ENCODE data around the gene SLC15A4. TPM values are rescaled to one million over a fixed set of nuclear protein-coding genes. Genes with fewer than 3 reads are reported as not detected.

The SLC15A4 gene
- total RNA-seq, 1 donor from 2014 or later = 34.0 TPM

GRCh38 chr12:128767518-128767917 is 56.2 kb downstream of the SLC15A4 start:
- H3K4me1 Mint-ChIP-seq (ENCODE audit: low read depth) = no peaks in the 10 kb centered on the region
- no peak overlapping the region for H3K4me3 Mint-ChIP-seq (ENCODE audit: unreplicated experiment)
- DNase-seq (ENCODE audit: low spot score) = no peak
- H3K9me3 Mint-ChIP-seq (ENCODE audit: low read depth) = no peaks in the 10 kb centered on the region
- no peaks in the 10 kb centered on the region for H3K36me3 Mint-ChIP-seq (ENCODE audit: low read depth)
- no peak for TF ChIP-seq CTCF (IDR thresholded peaks at IDR 0.05)
- H3K27ac Mint-ChIP-seq (ENCODE audit: unreplicated experiment) = no peak overlapping the region
- peaks cover 46% of the 10 kb centered on the region for H3K27me3 Mint-ChIP-seq (ENCODE audit: low read depth)

- no peak for DNase-seq (ENCODE audit: low spot score)
- no peak overlapping the region for H3K4me3 Mint-ChIP-seq (ENCODE audit: unreplicated experiment)
- no peaks in the 10 kb centered on the region for H3K36me3 Mint-ChIP-seq (ENCODE audit: low read depth)
- no peak overlapping the region for H3K27ac Mint-ChIP-seq (ENCODE audit: unreplicated experiment)
- H3K9me3 Mint-ChIP-seq (ENCODE audit: low read depth) = no peaks in the 10 kb centered on the region
- TF ChIP-seq CTCF (IDR thresholded peaks at IDR 0.05) = no peak
- no peaks in the 10 kb centered on the region for H3K4me1 Mint-ChIP-seq (ENCODE audit: low read depth)
- H3K27me3 Mint-ChIP-seq (ENCODE audit: low read depth) = peaks cover 43% of the 10 kb centered on the region
These were observed 56.8 kb downstream of the SLC15A4 start for GRCh38 chr12:128766738-128767501.

GRCh38 chr12:128763395-128763794 is 60.4 kb downstream of the SLC15A4 start:
- no peak for TF ChIP-seq CTCF (IDR thresholded peaks at IDR 0.05)
- Mint-ChIP-seq H3K36me3 (ENCODE audit: low read depth) (no peaks in the 10 kb centered on the region), H3K27me3 (ENCODE audit: low read depth) (peaks cover 33% of the 10 kb centered on the region), H3K4me1 (ENCODE audit: low read depth) (no peaks in the 10 kb centered on the region), H3K27ac (ENCODE audit: unreplicated experiment) (no peak overlapping the region), H3K4me3 (ENCODE audit: unreplicated experiment) (no peak overlapping the region), H3K9me3 (ENCODE audit: low read depth) (no peaks in the 10 kb centered on the region)
- DNase-seq (ENCODE audit: low spot score) = no peak

- no peak for TF ChIP-seq CTCF (IDR thresholded peaks at IDR 0.05)
- Mint-ChIP-seq H3K27me3 (ENCODE audit: low read depth) (peaks cover 21% of the 10 kb centered on the region), H3K27ac (ENCODE audit: unreplicated experiment) (no peak overlapping the region), H3K9me3 (ENCODE audit: low read depth) (no peaks in the 10 kb centered on the region), H3K4me3 (ENCODE audit: unreplicated experiment) (no peak overlapping the region), H3K36me3 (ENCODE audit: low read depth) (no peaks in the 10 kb centered on the region), H3K4me1 (ENCODE audit: low read depth) (no peaks in the 10 kb centered on the region)
- DNase-seq (ENCODE audit: low spot score) = no peak
These were observed 62.4 kb downstream of the SLC15A4 start for GRCh38 chr12:128761379-128761790.

- TF ChIP-seq CTCF (IDR thresholded peaks at IDR 0.05) = no peak
- no peak for DNase-seq (ENCODE audit: low spot score)
- H3K36me3 Mint-ChIP-seq (ENCODE audit: low read depth) = no peaks in the 10 kb centered on the region
- no peak overlapping the region for H3K4me3 Mint-ChIP-seq (ENCODE audit: unreplicated experiment)
- peaks cover 6% of the 10 kb centered on the region for H3K27me3 Mint-ChIP-seq (ENCODE audit: low read depth)
- H3K9me3 Mint-ChIP-seq (ENCODE audit: low read depth) = peaks cover 5% of the 10 kb centered on the region
- no peak overlapping the region for H3K27ac Mint-ChIP-seq (ENCODE audit: unreplicated experiment)
- no peaks in the 10 kb centered on the region for H3K4me1 Mint-ChIP-seq (ENCODE audit: low read depth)
These were observed 68.2 kb downstream of the SLC15A4 start for GRCh38 chr12:128755566-128755965.

Data from chondrocyte (in vitro differentiated cells).